ENCODE results near the gene SH3D19. TPM values are rescaled to one million over a fixed set of nuclear protein-coding genes. Genes with fewer than 3 reads are reported as not detected.

SH3D19 gene
- total RNA-seq, 4 donors from 2014 or later, result 269 to 357 (median 314) TPM

DNA sequence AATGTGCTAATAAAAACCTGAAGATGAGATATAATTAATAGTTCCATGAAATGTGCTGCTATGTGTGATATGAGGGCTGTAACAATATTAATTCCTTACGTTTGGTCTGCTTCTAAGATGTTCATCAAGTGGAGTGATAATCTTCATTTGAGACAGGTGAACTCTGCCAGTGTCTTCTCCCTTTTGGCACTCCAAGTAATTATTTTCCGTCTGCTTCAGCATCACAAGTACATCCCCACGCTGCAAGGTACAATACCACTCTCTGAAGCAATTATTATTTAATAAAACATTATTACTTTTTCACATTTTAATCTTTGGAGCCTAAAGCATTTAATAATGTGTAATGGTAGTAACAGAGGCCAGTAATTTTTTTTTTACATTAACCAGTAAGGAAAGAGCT lies 181.6 kb downstream of the SH3D19 start:
- TF ChIP-seq, protein P1, sequence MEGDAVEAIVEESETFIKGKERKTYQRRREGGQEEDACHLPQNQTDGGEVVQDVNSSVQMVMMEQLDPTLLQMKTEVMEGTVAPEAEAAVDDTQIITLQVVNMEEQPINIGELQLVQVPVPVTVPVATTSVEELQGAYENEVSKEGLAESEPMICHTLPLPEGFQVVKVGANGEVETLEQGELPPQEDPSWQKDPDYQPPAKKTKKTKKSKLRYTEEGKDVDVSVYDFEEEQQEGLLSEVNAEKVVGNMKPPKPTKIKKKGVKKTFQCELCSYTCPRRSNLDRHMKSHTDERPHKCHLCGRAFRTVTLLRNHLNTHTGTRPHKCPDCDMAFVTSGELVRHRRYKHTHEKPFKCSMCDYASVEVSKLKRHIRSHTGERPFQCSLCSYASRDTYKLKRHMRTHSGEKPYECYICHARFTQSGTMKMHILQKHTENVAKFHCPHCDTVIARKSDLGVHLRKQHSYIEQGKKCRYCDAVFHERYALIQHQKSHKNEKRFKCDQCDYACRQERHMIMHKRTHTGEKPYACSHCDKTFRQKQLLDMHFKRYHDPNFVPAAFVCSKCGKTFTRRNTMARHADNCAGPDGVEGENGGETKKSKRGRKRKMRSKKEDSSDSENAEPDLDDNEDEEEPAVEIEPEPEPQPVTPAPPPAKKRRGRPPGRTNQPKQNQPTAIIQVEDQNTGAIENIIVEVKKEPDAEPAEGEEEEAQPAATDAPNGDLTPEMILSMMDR (IDR thresholded peaks at IDR 0.05; ENCODE audit: low read depth), result no peak

DNA sequence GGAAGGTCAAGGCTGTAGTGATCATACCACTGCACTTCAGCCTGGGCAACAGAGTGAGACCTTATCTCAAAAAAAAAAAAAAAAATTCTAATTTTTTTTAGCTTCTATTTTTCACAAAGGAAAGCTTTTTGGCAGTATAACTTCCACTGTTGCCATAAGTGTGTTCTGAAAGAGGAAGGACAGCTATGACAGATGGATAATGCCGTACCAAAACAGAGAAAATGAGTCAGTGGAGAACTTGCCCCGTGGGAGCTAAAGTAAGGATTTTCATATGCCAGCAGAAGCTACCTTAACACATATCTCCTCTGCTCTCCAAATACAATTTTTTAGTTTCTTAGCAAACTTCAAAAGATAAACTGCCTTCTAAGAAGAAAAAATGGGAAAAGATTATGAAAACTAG lies 182.2 kb downstream of the SH3D19 start:
- TF ChIP-seq, protein P1 (IDR thresholded peaks at IDR 0.05; ENCODE audit: low read depth), result no peak

DNA sequence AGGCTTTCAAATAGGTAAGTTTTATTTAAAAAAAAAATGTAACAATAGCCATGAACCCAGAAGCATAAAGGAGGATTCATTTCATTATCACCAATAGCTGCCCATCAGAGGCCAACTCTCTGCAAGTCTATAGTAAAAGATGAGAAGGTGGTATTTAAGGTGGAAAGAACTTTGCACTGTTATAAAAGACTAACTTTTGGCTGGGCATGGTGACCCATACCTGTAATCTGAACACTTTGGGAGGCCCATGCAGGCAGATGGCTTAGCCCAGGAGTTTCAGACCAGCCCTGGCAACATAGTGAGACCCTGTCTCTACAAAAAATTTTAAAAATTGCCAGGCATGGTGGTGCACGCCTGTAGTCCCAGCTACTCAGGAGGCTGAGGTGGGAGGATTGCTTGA lies 182.6 kb downstream of the SH3D19 start:
- TF ChIP-seq, protein P1 (IDR thresholded peaks at IDR 0.05; ENCODE audit: low read depth), result no peak

DNA sequence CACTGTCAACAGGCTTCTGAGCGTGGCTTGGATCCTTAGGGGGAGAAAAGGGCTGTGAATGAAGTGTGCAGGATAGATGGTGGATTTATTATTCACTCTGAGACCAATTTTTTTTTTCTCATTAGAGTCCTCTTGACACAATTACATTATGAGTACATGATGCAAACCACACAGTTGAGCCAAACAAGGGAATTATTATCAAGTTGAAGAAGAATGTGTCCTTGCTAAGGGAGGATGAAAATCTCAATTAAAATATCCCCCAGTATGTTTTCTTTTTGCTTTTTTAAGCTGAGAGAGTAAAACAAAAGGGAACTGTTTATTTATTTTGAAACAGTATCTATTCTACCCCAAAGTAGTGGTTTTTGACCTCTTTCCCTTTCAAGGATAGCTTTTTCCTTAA lies 185.6 kb downstream of the SH3D19 start:
- TF ChIP-seq, protein P1 (IDR thresholded peaks at IDR 0.05; ENCODE audit: low read depth), result no peak

DNA sequence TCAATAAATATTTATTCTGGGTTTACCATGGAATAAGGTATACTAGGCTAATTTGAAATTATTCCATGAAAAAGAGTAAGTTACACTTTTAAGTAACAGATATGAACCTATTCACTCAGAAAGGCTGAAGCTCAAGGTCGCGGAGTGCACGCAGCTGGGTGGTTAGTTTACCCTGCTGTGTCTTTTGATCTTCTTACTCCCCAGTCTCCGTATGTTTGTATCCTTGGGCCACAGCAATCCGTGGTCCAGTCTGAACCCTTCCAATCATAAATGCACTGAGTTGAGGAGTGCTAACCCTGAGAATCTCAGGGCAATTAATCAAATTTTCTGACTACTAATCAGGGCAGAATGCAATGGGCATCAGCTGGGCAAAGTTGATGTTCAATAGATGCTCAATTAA lies 192.1 kb downstream of the SH3D19 start:
- TF ChIP-seq, protein P1 (IDR thresholded peaks at IDR 0.05; ENCODE audit: low read depth), result no peak

DNA sequence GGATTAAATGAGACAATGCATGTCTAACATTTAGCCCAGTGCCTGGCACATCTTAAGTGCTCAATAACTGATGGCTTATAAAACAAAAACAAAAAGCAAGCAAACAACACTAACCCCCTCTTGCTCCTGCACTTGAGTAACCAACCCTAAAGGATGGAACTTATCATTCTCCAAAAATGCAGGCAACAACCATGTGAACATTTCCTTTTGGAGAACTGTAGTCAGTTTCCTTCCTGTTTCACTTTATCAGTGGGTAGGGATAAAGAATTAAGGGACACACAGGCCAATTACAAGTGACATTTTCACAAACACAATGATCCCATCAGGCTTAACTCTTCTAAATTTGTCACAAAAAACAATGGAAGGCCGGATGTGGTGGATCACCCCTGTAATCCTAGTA lies 195.6 kb downstream of the SH3D19 start:
- TF ChIP-seq, protein P1 (IDR thresholded peaks at IDR 0.05; ENCODE audit: low read depth), result no peak

DNA sequence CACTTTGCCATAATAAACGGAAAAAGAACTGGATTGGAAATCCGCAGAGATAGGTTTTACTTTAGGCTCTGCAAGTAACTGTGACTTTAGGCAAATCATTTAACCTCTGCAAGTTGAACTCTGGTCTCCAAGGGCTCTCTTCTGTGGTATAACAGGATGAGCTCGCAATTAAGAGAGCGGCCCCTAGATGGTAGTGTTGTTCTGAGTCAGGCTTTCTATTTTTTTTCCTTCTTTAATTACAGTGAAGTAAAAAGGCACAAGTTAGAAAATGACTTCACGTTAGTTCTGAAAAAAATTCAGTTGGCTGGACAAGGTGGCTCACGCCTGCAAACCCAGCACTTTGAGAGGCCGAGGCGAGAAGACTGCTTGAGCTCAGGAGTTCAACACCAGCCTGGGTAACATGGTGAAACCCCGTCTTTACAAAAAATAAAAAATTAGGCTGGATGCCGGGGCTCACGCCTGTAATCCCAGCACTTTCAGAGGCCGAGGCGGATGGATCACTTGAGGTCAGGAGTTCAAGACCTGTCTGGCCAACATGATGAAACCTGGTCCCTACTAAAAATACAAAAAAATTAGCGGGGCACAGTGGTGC lies 207.9 kb downstream of the SH3D19 start:
- TF ChIP-seq, protein P1 (IDR thresholded peaks at IDR 0.05; ENCODE audit: low read depth), result no peak
